Measurements from ENCODE around the gene TMEM229A.
"Not testable (repeated sequence)": the region's sequence is repeated elsewhere in the genome, so short reads cannot be mapped to it uniquely, and the experiment has no call there.

The TMEM229A gene

GRCh38 chr7:124031406-124031805 is 1.5 kb downstream of the TMEM229A start:
- no peak for DNase-seq

GRCh38 chr7:124030964-124031363 is 1.9 kb downstream of the TMEM229A start:
- DNase-seq, result no peak

- no peak for DNase-seq
Measured at GRCh38 chr7:124029396-124030188, 3.3 kb downstream of the TMEM229A start.

- no peak for DNase-seq
Measured at GRCh38 chr7:124027236-124027635, 5.6 kb downstream of the TMEM229A start.

- DNase-seq, result not testable (repeated sequence)
Measured at GRCh38 chr7:124024329-124024728, 8.5 kb downstream of the TMEM229A start.

GRCh38 chr7:124022551-124022950 is 10.3 kb downstream of the TMEM229A start:
- no peak for DNase-seq

GRCh38 chr7:124020060-124020459 is 12.8 kb downstream of the TMEM229A start:
- no peak for DNase-seq

GRCh38 chr7:124013306-124013705 is 19.6 kb downstream of the TMEM229A start:
- DNase-seq, result no peak

GRCh38 chr7:124012864-124013263 is 20.0 kb downstream of the TMEM229A start:
- no peak for DNase-seq

- no peak for DNase-seq
Measured at GRCh38 chr7:124009321-124009720, 23.5 kb downstream of the TMEM229A start.

- not testable (repeated sequence) for DNase-seq
Measured at GRCh38 chr7:124008296-124008695, 24.6 kb downstream of the TMEM229A start.

GRCh38 chr7:123999703-124000102 is 33.2 kb downstream of the TMEM229A start:
- DNase-seq, result no peak

GRCh38 chr7:123998921-123999320 is 33.9 kb downstream of the TMEM229A start:
- DNase-seq, result no peak

GRCh38 chr7:123996327-123996625 is 36.6 kb downstream of the TMEM229A start:
- DNase-seq, result no peak

- DNase-seq, result no peak
Measured at GRCh38 chr7:123995617-123996326, 37.1 kb downstream of the TMEM229A start.

GRCh38 chr7:123994449-123994848 is 38.4 kb downstream of the TMEM229A start:
- DNase-seq, result no peak

GRCh38 chr7:123993996-123994395 is 38.9 kb downstream of the TMEM229A start:
- DNase-seq, result no peak

- DNase-seq, result no peak
Measured at GRCh38 chr7:123992913-123993518, 39.9 kb downstream of the TMEM229A start.

- DNase-seq, result no peak
Measured at GRCh38 chr7:123987445-123987844, 45.4 kb downstream of the TMEM229A start.

Data from HCEC 1CT (cell line).